GM21381 (cell line): Measurements from ENCODE around the gene SRPK2.
"Not testable (repeated sequence)": the region's sequence is repeated elsewhere in the genome, so short reads cannot be mapped to it uniquely, and the experiment has no call there.

ENCODE experiments used
- ATAC-seq: cut with Tn5 transposase; IDR thresholded peaks from one replicate; pipeline ENCODE4 v1.9.1; 2021; ENCODE audit warnings: mild to moderate bottlenecking, moderate library complexity; ENCODE audit not compliant: unreplicated experiment

SRPK2 gene

DNA sequence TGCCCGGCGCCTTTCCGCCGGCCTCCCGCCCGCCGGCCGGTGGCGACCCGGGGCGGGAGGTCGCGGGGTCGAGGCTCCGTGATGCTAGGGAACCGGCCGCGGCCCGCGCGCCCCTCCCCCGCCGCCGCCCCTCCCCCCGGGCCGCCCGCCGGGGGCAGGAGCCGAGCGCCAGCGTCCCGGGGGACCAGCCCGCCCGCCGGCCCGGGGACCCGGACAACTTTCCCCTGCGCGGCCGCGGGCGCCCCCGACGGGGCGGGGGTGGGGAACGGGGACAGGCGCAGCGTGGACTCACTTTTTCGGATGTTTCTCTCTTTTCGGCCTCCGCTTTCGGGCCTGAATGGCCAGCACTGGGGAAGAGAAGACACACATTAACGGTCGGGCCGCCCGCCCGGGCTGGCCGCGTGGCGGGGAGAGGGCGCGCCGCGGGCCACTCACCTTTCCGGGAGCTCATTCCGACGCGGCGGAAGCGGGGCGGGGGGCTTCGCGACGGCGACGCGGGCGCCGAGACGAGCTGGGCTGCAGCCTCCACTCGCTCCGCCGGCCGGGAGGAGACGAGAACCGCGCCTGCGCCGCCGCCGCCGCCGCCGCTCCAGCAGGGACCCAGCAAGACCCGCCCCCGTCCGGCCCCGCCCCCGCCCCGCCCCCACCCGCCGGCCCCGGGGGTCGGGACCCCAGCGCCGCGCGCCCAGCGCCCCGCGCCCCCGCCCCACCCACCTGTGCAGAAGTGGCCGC lies at the start of gene SRPK2:
SRPK2 (minus strand) TSS at position 566 of the 732 bp plus-strand sequence.
- peak; percentile 68 for ATAC-seq

- no peak for ATAC-seq
These were observed 49.5 kb upstream of the SRPK2 start for GRCh38 chr7:105438254-105438653.

DNA sequence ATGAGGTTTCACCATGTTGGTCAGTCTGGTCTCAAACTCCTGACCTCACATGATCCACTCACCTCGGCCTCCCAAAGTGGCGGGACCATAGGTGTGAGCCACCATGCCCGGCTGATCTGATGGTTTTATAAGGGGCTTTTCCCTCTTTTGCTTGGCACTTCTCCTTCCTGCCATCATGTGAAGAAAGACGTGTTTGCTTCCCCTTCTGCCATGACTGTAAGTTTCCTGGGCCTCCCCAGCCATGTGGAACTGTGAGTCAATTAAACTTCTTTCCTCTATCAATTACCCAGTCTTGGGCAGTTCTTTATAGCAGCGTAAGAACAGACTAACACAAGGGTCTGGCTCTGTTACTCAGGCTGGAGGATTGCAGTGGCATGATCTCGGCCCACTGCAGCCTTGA lies 48.6 kb upstream of the SRPK2 start:
- ATAC-seq, result not testable (repeated sequence)

GRCh38 chr7:105429746-105430612 lies 41.3 kb upstream of the SRPK2 start:
- ATAC-seq, result no peak

- ATAC-seq, result no peak
These were observed 38.0 kb upstream of the SRPK2 start for GRCh38 chr7:105426606-105427146.

GRCh38 chr7:105423987-105424386 lies 35.3 kb upstream of the SRPK2 start:
- no peak for ATAC-seq

DNA sequence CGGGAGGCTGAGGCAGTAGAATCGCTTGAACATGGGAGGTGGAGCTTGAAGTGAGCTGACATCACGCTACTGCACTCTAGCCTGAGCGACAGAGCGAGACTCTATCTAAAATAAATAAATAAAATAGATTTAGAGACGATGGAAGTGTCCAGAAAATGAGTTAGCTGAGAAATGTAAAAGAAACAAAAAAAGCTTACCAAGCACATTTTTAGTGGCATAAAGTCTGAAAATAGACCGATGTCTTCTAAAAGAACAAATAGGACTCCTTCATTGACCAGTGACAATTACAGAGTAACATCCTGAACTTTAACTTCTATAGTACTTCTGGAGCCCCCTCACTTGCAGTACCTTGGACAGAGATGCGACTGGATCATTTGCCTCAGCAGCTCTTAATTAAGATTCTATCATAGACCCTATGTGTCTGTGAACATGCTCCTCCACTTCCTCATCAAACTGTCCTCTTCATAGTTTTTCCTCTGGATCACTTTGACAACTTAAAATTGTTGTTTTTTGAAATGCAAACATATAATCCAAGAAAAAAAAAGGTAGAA lies 25.2 kb upstream of the SRPK2 start:
- ATAC-seq, result no peak

DNA sequence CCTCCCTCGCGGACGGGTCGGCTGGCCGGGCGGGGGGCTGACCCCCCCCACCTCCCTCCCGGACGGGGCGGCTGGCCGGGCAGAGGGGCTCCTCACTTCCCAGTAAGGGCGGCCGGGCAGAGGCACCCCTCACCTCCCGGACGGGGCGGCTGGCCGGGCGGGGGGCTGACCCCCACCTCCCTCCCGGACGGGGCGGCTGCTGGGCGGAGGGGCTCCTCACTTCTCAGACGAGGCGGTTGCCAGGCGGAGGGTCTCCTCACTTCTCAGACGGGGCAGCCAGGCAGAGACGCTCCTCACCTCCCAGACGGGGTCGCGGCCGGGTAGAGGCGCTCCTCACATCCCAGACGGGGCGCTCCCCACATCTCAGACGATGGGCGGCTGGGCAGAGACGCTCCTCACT lies 22.1 kb upstream of the SRPK2 start:
- not testable (repeated sequence) for ATAC-seq

GRCh38 chr7:105409775-105410174 lies 21.1 kb upstream of the SRPK2 start:
- ATAC-seq, result not testable (repeated sequence)

GRCh38 chr7:105408791-105409410 lies 20.2 kb upstream of the SRPK2 start:
- no peak for ATAC-seq

GRCh38 chr7:105403128-105403527 lies 14.4 kb upstream of the SRPK2 start:
- ATAC-seq, result no peak

- ATAC-seq, result no peak
These were observed 13.7 kb upstream of the SRPK2 start for GRCh38 chr7:105402221-105403095.

- no peak for ATAC-seq
These were observed 10.5 kb upstream of the SRPK2 start for GRCh38 chr7:105399043-105399725.

GRCh38 chr7:105396566-105396965 lies 7.8 kb upstream of the SRPK2 start:
- ATAC-seq, result no peak

DNA sequence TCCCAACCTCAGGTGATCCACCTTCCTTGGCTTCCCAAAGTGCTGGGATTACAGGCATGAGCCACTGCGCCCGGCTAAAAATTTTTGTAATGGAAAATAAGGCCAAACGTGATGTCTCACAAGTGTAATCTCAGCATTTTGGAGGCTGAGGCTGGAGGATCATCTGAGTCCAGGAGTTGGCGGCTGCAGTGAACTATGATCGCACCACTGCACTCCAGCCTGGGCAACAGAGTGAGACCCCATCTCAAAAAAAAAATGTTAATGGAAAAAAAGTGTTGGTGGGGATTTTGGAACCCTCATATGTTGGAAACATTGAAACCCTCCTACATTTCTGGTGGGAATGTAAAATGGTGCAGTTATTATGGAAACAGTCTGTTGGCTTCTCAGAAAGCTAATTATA lies 2.7 kb upstream of the SRPK2 start:
- ATAC-seq, result no peak

DNA sequence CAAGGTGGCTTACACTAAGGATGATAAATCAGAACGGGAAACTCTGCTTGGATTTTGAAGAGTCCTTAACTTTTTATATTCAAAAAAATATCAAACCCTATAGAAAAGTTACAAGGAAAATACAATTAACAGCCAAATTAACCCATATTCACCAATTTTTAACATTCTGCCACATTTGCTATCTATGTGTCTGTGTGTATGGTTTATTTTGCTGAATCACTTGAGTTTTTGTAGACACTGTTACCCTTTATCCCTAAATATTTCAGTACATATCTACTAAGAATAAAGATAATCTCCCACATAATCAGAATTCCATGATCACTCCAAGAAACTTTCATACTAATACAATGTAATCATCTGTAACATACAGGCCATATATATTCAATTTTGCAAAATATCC lies 1.2 kb upstream of the SRPK2 start:
- ATAC-seq, result no peak

DNA sequence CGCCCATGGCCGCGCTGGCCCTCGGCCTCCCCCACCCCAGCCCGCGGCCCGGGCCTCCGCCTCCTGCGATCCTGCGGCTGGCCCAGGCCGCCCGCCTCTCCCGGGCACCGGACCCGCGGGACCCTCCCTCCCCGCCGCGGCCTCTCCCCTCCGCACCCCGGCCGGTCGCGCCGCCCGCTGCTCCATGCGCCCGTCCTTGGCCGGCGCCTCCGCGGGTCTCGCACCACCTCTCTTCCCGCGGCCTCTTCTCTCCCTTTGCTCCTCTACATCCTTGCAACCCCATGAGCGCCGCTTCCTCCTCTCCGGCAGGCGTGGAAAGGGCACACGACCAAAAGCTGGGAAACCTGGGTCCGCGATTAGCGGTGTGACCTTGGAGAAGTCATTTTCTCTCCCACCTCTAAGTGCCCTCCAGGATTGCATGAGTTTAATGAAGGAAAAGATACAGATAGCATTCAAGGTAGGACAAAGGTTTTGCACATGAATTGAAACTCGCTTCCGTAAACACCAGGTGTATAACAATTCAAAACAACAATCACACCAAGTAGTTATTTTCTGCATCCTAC lies 448 bp upstream of the SRPK2 start:
- peak; percentile 38 for ATAC-seq

- peak; percentile 41 for ATAC-seq
These were observed 989 bp downstream of the SRPK2 start for GRCh38 chr7:105387508-105388355.
